HT1080 (cell line): ENCODE measurements around the gene DCST1. TPM values are rescaled to one million over a fixed set of nuclear protein-coding genes. Genes with fewer than 3 reads are reported as not detected.

ENCODE experiments used
- DNase-seq: peaks from one replicate; pipeline ENCODE4 v3.0.0-alpha.2; 2015; ENCODE audit warnings: low read depth
- total RNA-seq: library from RNA; depleted of rRNA; stranded (reverse); fragments of >200 nt; shearing (Covaris generic); gene quantifications from 2 replicates; pipeline ENCODE4 v1.2.3, GENCODE V29; 2014

The DCST1 gene
- total RNA-seq, 1 experiment from 2014 or later = not detected

DNA sequence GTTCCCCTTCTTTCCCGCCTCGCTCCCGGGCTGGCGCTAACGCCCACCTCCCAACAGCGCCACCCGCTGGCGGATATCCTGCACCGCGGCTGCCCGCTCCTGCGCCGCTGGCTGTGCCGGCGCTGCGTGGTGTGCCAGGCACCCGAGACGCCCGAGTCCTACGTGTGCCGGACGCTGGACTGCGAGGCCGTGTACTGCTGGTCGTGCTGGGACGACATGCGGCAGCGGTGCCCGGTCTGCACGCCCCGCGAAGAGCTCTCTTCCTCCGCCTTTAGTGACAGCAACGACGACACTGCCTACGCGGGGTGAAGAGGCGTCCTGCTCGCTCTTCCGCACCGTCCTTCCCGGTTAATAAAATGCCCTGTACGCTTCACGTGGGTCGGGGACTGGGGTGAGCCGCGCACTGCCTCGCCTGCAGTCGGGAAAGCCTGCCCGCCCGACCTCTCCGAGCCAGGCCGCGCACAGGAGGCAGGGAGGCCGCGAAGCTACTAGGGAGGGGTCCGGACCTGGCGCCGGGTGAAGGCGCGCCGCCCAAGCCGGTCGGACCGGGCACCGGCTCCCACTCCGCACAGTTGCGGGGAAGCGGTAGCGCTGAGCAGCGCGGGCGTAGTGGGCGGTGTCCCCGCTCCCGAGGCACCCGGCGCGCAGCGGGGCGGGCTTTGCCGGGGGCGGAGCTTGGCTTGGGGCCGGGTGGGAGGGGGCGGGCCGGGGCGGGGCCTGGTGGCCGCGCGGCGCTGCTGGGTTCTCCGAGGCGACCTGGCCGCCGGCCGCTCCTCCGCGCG is 17.1 kb downstream of the DCST1 start, which contains the start of gene ADAM15:
Gene ADAM15 (plus strand): TSS at position 757 of the 782 bp plus-strand sequence. CDS start 71 bp downstream, outside the sequence.
- peak; percentile 77 for DNase-seq

DNA sequence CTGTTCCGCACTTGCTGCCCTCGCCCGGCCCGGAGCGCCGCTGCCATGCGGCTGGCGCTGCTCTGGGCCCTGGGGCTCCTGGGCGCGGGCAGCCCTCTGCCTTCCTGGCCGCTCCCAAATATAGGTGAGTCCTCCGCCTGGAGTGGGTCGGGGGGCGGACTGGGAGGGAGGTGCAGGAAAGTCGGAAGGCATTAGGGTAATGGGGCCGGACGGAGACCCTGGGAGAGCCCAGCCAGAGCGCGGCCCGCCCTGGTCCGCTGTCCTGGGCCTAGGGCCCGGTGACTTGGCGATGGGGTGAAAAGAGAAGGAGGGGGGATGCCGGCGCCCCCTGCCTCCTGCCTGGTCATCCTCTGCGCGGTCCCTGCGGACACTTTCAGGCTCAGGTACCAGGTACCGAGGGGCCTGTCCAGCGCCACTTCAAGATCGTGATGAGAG is 17.7 kb downstream of the DCST1 start:
- no peak for DNase-seq

GRCh38 chr1:155051777-155052398 is 18.3 kb downstream of the DCST1 start:
- DNase-seq = peak; percentile 61

DNA sequence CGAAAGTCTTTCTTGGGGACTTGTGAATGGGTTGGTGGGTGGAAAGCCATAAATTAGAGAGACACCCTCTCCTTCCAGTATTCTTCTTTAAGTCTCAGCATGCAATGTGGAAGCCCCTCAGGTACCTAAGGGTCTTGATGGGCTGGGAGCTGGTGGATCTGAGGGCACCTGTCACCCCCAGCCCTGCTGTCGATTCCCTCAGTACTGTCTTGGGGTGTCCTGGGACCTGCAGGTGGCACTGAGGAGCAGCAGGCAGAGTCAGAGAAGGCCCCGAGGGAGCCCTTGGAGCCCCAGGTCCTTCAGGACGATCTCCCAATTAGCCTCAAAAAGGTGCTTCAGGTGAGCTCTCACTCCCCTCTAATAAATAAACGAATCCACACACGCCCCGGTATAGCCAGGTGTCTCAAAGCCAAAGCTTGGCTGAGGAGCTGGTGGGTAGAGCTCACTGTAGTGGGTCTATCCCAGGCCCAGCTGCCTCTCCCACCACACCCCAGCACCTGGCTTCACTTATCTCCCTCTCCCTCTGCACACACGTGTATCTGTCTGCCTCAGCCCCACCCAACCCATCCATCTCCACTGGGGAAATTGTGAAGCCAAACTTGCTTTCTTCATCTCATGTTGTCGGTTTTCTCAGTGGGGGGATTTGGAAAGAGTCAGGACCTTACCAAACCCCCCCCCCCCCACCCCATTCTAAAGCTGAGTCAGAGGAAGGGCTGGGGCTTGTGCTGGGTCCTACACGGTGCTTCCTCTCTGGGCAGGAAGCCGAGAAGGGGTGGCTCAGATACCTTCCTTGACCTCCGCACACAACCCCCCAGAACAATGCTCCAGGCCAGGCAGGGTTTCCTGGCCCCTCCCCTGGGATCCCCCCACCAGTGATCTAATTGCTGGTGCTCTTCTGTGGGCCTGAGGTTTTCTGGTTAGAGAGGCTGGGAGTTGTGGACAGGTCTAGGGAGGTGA is 19.1 kb downstream of the DCST1 start:
- peak; percentile 61 for DNase-seq

GRCh38 chr1:155053531-155054105 is 20.0 kb downstream of the DCST1 start:
- no peak for DNase-seq

- DNase-seq = no peak
These were observed 23.5 kb downstream of the DCST1 start for GRCh38 chr1:155057104-155057503.

- DNase-seq = no peak
These were observed 24.2 kb downstream of the DCST1 start for GRCh38 chr1:155057788-155058211.

- no peak for DNase-seq
These were observed 27.1 kb downstream of the DCST1 start for GRCh38 chr1:155060736-155061135.

DNA sequence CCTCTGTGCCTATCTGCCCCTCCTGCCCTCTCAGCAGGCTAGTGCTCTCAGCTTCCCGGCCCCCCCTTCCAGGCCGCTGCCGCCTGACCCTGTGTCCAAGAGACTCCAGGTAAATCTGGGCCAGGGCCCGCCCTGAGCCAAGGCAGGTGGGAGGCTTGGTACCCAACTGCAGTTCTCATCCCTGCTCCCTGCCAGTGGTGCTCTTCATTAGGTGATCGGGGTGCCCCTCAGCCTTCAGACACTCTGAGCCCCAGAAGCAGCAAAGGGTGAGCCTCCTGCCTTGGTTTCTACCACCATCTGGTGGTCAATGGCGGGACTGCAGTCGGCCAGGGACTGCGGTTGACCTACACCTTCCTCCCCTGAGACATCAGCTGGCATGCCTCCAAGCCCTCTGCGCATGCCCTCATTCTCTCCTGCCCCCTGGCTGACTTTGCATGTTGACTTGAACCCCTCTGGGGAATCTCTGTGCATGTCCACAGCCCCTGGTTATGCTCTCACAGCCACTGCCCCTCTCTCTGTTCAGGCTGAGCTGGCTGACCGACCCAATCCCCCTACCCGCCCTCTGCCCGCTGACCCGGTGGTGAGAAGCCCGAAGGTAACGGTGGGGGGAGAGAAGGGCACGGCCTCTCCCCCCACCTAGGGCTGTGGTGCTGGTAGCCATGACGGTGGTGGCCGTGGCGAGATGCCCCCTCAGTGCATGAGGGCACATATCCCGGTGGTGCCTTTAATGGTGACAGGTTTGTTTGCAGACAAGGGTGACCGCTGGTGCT is 27.9 kb downstream of the DCST1 start:
- DNase-seq = peak; percentile 90

DNA sequence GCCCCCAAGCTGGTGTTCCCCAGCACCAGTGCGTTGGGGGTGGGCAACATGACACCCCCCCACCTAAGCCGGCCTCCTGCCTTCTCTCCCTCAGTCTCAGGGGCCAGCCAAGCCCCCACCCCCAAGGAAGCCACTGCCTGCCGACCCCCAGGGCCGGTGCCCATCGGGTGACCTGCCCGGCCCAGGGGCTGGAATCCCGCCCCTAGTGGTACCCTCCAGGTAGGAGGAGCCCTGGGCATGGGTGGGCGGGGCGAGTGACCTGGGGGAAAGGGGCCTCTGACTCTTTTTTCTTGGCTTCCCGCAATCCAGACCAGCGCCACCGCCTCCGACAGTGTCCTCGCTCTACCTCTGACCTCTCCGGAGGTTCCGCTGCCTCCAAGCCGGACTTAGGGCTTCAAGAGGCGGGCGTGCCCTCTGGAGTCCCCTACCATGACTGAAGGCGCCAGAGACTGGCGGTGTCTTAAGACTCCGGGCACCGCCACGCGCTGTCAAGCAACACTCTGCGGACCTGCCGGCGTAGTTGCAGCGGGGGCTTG is 28.6 kb downstream of the DCST1 start:
- no peak for DNase-seq

DNA sequence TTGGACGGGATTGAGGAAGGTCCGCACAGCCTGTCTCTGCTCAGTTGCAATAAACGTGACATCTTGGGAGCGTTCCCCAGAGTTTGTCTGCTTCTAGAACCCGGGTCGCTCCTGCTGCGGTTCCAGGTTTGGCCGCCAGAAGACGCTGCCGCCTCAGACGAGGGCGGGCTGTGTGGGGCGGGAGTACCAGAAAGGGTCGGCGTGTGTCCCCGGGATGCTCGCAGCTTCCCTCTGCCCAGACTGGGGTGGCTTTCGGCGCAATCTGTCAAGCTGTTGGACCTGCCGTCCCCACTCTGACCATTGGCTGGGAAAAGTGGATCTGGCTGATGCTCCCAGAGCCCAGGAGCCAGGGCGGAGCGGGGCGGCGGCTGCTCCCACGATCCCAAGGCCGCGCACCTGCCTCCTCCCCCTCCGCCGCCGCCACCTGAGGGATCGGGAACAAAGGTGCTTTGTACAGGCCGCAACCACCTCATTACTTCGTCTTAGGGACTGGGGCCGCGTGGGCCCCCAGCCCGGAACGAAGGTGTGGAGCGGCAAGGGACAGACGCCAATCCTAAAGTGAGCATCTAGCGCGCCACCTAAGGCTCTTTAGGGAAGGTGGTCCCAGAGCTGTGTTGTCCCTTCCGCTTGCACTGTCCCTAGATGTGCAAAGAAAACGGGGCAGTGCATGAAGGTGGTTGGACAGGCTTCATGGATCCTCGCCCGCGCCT is 29.2 kb downstream of the DCST1 start:
- no peak for DNase-seq

DNA sequence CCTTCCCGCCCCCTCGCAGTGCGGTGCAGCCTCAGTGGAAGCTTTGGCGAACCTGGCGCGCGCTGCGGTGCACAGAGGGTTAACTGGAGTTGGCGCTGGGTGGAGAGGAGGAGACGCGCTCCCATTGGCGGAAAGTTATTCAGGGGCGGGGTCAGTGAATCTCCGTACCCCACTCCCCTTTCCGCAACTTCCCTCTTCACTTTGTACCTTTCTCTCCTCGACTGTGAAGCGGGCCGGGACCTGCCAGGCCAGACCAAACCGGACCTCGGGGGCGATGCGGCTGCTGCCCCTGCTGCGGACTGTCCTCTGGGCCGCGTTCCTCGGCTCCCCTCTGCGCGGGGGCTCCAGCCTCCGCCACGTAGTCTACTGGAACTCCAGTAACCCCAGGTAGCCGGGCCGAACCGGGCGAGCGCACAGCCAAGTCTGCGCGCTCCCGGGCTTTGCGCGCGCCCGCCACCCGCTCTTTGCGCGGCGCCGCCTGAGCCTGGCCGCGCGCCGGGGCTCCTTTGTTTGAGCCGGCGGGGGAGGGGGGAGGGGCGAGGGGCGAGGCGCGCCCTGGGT is 30.0 kb downstream of the DCST1 start, which contains the start of gene EFNA4:
Gene EFNA4 (plus strand): TSS at position 191 of the 561 bp plus-strand sequence. CDS start 84 bp downstream, at position 275.
- peak; percentile 83 for DNase-seq

GRCh38 chr1:155064111-155064831 is 30.6 kb downstream of the DCST1 start:
- no peak for DNase-seq

- no peak for DNase-seq
These were observed 31.3 kb downstream of the DCST1 start for GRCh38 chr1:155064832-155065429.

DNA sequence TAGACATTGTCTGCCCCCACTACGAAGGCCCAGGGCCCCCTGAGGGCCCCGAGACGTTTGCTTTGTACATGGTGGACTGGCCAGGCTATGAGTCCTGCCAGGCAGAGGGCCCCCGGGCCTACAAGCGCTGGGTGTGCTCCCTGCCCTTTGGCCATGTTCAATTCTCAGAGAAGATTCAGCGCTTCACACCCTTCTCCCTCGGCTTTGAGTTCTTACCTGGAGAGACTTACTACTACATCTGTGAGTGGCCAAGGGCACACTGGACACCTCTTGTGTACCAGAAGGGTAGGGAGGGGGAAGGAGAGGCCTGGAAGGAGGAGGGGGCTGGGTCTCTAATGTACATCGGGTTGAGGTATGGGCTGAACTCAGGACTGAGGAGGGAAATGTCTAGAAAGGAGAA is 33.2 kb downstream of the DCST1 start:
- no peak for DNase-seq

- DNase-seq = peak; percentile 31
These were observed 35.0 kb downstream of the DCST1 start for GRCh38 chr1:155068599-155068998.

DNA sequence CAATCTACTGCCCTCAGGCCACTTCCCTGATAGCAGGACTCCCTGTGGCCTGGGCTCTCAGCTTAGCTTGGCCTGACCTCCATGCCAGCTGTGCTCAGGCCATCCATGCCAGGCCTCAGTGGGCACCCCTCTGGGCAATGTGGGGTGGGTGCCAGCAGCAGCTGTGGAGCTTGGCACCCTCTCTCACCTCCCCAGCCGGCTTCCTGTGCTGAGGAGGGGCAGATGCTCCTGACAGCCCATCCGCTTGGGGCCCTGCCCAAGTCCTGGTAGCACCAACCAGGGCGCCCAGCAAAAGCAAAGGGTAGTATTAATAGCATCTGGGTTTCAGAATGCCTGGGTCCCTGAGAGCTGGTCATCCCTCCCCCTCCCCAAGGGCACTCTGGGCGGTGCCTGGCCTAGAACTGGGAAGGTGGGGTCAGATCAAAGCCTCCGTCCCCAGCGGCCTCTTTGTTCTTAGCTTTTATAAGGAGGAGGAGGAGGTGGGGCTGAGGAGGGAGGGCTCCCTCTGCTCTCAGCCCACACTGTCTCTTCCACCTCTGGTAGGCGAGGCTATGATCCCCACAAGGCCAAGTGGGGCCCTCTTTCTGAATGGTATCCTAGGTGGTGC is 36.0 kb downstream of the DCST1 start:
- no peak for DNase-seq
